Erythroblast (primary cell): ENCODE results near the gene CHRNA7.

ENCODE experiments used
- GATA1 ChIP-seq: IDR thresholded peaks from 2 replicates; pipeline ENCODE4 v1.6.1; 2011; ENCODE audit warnings: low read depth, mild to moderate bottlenecking, control low read depth, low read length, moderate library complexity
- POLR2A ChIP-seq: IDR thresholded peaks from 2 replicates; pipeline ENCODE4 v1.6.1; 2011; ENCODE audit warnings: mild to moderate bottlenecking, low read length

GRCh38 chr15:32028921-32029320 lies 1.4 kb upstream of the CHRNA7 start:
- TF ChIP-seq POLR2A = no peak
- TF ChIP-seq GATA1 = no peak
